GM12878 (cell line): ENCODE results near the gene YWHAG.

Source experiments
- ATF3 ChIP-seq: IDR thresholded peaks from 2 replicates; pipeline ENCODE4 v1.6.1; 2011; ENCODE audit warnings: low read depth, mild to moderate bottlenecking, low read length, moderate library complexity, borderline replicate concordance; ENCODE audit errors: extremely low read depth
- BACH1 ChIP-seq: fragments of 450-650 bp; IDR thresholded peaks from 2 replicates; pipeline ENCODE4 v1.6.1; 2017; ENCODE audit warnings: mild to moderate bottlenecking, borderline replicate concordance
- CTCF ChIP-seq, 3 experiments: IDR thresholded peaks in 2 of 3; conservative IDR thresholded peaks in 1 of 3; 2 replicates each; pipeline ENCODE4 v1.5.1; 2011; ENCODE audit warnings: low read depth in 3 of 3, low read length in 3 of 3, mild to moderate bottlenecking in 3 of 3, control low read depth in 2 of 3, moderate library complexity in 2 of 3, inconsistent platforms in 1 of 3, mixed read lengths in 1 of 3; ENCODE audit not compliant: control insufficient read depth in 2 of 3, insufficient read depth in 1 of 3; ENCODE audit errors: extremely low read depth in 1 of 3
- EP300 ChIP-seq, 2 experiments: fragments of 150-350 bp in 1 of 2; IDR thresholded peaks; 2 replicates each; pipeline ENCODE4 v1.6.1; 2011 to 2012; ENCODE audit warnings: low read depth in 2 of 2, low read length in 2 of 2, borderline replicate concordance in 1 of 2, improper control_type of control experiment in 1 of 2, inconsistent platforms in 1 of 2; ENCODE audit not compliant: control insufficient read depth in 1 of 2
- ESRRA ChIP-seq: IDR thresholded peaks from 2 replicates; pipeline ENCODE4 v1.6.1; 2012; ENCODE audit warnings: mild to moderate bottlenecking, low read length, improper control_type of control experiment
- FOXM1 ChIP-seq: IDR thresholded peaks from 2 replicates; pipeline ENCODE4 v1.6.1; 2012; ENCODE audit warnings: low read depth, mild to moderate bottlenecking, inconsistent platforms, low read length, moderate library complexity
- NFYB ChIP-seq: IDR thresholded peaks from 2 replicates; pipeline ENCODE4 v1.6.1; 2011; ENCODE audit warnings: low read depth, mild to moderate bottlenecking, low read length, improper control_type of control experiment, moderate library complexity; ENCODE audit not compliant: insufficient read depth
- POLR2A ChIP-seq: IDR thresholded peaks from 2 replicates; pipeline ENCODE4 v1.6.1; 2011; ENCODE audit warnings: low read depth, mild to moderate bottlenecking, low read length
- TAF1 ChIP-seq: IDR thresholded peaks from 2 replicates; pipeline ENCODE4 v1.6.1; 2011; ENCODE audit warnings: mild to moderate bottlenecking, low read depth, low read length, borderline replicate concordance
- TCF3 ChIP-seq: IDR thresholded peaks from 2 replicates; pipeline ENCODE4 v1.6.1; 2012; ENCODE audit warnings: low read depth, mild to moderate bottlenecking, low read length, borderline replicate concordance; ENCODE audit not compliant: insufficient read depth

- TF ChIP-seq EP300 (IDR thresholded peaks at IDR 0.05; ENCODE audit: borderline replicate concordance in 1 of 2, control insufficient read depth in 1 of 2, low read depth in 2 of 2, low read length in 2 of 2) = no peak
- TF ChIP-seq ESRRA = no peak
- TF ChIP-seq CTCF (IDR thresholded peaks at IDR 0.05 in 2 of 3, conservative IDR thresholded peaks at IDR 0.05 in 1 of 3; ENCODE audit: control insufficient read depth in 2 of 3, extremely low read depth in 1 of 3, insufficient read depth in 1 of 3, low read depth in 3 of 3, low read length in 3 of 3) = no peak
- no peak for TF ChIP-seq TCF3
- no peak for TF ChIP-seq FOXM1
- no peak for TF ChIP-seq POLR2A
- TF ChIP-seq BACH1 = no peak
- TF ChIP-seq ATF3 = no peak
- TF ChIP-seq NFYB = no peak
- no peak for TF ChIP-seq TAF1
These were observed 48.9 kb upstream of the YWHAG start for GRCh38 chr7:76407718-76408117.
